ENCODE measurements around the gene SLC6A13.

DNA sequence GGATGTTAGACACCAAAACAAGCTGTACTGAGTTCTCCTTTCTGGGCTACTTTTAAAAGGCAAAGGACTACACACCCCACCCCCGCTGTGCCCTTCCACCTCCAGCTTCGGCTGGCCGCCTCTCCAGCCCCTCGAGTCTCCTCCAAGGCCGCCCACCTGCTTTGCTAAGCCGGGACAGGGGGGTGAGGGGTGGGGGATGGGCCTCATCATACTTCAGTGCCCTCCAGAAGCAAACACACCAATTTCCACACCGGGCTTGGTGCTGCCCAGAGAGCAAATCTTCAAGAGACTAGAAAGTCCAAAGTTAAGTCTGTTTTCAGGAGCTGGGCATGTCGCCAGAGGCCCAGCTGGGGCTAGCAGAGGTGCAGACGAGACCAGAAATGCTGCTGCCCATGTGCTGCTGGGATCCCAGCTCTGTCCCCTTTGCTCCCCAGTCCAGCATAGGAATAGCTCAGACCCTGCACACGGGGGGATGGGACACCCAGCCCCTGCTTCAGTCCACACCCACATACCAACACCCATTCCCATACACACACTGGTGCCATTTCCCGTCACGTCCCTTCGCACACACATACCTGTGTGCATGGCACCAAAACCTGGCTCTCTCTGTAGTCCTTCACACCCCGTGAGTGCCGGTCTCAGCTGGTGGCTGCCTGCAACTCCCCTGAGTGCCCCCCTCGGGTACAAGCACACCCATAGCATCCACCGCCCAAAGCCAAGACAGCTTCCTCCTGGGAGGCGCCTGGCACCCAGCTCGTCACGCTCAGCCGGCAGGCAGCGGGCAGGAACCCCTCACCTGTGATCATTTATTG lies 49.7 kb downstream of the SLC6A13 start:
- TF ChIP-seq EP300 (IDR thresholded peaks at IDR 0.05), result no peak
- TF ChIP-seq, protein P1, sequence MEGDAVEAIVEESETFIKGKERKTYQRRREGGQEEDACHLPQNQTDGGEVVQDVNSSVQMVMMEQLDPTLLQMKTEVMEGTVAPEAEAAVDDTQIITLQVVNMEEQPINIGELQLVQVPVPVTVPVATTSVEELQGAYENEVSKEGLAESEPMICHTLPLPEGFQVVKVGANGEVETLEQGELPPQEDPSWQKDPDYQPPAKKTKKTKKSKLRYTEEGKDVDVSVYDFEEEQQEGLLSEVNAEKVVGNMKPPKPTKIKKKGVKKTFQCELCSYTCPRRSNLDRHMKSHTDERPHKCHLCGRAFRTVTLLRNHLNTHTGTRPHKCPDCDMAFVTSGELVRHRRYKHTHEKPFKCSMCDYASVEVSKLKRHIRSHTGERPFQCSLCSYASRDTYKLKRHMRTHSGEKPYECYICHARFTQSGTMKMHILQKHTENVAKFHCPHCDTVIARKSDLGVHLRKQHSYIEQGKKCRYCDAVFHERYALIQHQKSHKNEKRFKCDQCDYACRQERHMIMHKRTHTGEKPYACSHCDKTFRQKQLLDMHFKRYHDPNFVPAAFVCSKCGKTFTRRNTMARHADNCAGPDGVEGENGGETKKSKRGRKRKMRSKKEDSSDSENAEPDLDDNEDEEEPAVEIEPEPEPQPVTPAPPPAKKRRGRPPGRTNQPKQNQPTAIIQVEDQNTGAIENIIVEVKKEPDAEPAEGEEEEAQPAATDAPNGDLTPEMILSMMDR (IDR thresholded peaks at IDR 0.05), result no peak
- no peak for TF ChIP-seq POLR2A (IDR thresholded peaks at IDR 0.05; ENCODE audit: low read depth)
- no peak for TF ChIP-seq POLR2AphosphoS5 (IDR thresholded peaks at IDR 0.05)
